ENCODE measurements around the gene EFCAB6.

EFCAB6 gene

DNA sequence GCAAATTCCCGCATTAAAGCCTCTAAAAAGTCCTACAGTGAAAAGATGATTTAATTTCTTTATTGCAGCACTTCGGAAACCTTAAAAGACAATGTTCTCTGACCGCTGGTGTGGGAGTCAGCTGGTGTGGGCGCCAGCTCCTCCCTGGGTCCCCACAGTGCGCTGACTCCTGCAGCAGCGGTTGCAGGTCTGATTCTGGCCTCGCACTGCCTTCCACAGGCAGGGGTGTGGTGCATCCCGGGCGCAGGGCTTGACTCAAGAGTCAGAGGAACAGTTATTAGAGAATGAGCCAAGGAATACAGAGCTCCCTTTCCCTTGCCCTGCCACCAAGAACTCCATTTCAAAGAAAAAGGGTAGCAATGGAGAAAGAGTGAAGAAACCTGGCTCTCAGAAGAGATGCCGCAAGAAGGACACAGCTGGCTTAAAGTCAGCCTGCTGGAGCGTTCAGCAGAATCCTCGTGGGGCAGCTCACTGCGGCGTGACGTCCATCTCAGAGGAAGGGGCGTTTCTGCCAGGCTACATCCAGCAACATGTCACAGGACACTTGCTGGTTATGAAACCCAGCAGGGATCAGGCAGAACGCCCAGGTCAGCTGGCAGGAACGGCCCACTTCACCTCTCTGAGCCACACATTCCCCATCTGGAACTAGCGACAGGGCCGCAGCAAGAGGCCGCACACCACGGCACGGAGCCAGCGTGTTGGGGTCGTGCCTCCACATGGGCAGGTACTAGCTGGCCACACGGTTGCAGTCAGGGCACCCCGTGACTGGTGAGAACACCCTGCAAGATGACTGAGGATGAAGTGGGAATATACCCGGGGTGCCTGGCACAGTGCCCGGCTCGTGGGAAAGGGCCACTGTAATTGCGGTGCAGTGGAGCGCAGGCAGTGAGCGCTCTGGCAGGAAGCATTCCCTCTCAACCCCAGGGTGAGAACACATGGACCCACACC lies 18.1 kb upstream of the EFCAB6 start:
- DNase-seq, result no peak

DNA sequence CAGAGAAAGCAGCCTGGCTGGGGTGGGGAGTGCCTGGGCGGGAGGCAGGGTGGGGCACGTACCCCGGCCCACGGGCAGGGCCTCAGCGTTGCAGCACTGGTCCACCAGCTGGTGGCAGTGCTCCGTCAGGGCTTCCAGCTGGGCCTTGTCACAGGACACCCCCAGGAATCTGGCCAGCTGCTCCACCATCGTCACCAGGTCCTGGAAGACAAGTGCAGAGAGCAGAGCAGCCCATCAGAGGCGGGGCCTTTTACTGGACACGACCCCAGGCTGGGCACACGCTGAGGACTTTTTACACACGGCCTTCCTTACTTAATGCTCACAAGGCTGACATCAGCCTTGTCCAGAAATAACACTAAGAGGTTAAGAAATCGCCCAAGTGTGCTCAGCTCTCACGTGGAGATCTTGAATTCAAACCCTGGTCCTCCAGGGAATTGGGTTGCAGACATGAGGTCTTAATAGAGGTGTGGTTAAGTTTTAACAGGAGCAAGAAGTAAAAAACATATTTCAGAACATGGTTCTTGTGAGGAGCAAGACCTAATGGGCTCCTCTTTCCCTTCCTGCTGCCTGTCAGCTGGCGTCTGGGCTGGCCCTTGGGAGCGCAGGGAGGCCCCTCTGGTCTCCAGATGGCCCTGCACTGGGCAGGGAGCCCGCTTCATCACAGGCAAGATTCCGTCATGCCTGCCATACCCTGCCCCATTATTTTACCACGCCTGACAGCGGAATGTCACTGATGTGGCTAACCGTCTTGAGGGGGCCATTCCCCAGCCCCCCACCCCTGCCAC lies 17.1 kb upstream of the EFCAB6 start:
- DNase-seq, result no peak

DNA sequence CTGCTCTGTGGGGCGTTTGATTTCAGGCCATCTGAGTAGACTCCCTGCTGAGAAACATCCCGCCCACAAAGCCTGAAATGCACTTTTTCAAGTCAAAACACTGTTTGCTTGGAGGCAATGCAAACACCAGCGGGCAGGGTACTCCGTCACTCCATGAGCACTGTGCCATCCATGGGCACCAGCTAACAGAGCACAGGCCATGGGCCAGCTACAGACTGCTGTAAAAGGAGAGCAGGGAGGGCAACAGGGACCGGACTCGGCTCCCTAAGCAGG lies 16.6 kb upstream of the EFCAB6 start:
- no peak for DNase-seq

DNA sequence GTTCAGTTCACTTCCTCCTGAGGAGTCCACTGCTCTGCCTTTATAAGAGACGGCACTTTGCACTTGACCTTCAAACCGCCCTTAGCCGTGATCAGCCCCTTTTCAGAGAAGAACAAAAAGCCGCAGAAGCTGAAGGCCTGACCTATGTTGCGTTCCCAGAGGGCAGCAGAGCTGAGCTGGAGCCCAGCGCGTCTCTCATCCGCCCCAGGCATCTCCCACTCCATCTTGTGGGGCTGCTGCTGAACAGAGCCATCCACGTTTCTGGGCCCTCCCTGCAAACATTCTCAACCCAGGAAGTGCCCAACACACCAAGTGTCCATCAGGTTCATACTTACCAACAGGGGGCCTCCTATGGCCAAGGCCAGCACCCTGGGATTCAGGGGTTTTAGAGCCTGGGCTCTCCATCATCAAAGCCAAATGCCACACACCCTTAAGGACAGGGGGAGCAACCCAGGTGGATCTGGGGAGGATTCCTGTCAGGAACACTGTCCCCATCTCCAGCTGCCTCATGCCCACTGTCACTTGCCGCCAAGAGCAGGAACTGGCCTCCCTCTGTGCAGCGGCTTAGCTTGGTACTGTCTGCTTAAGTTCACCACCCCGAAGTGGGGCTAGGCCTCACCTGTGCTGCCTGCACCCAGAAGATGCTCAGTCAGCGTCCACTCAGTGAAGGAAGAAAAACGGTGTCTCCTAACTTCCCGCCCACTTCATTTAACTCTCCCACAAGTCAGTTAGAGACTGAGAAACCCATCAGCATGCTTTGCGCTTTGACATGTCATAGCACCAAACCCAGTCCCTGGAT lies 16.0 kb upstream of the EFCAB6 start:
- DNase-seq, result no peak

DNA sequence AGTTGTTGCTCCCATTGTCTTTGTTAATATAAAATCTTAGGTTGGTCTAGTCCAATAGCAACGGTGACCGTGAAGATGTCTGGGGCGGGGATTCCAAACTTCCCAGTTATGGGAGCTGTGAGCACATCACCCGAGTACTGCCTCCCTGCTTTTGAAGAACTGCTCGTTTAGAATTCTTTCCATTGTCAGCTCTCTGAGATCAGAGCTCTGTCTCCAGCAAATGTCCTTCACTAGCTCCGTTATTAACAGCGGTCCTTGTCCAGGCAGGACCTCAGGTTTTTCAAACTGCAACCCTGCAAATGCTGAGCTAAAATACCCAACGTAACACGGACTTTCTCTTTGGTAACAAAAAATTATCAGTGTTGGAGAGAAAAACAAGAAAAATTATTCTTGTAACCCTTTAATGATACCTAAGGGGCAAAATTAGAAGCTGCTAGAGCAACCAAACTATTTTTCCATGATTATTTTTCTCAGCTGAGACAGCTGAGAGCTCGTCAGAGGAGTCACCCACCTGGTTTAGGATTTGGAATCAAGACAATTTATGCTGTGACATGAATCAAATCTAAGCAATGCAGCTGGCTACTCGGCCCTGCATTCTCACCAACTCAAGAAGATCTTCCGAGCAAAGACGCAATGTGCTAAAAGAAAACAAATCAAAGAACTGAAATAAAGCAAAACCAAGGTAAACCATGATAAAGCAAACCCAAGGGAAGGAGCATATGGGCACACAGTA lies 15.1 kb upstream of the EFCAB6 start:
- DNase-seq, result no peak

DNA sequence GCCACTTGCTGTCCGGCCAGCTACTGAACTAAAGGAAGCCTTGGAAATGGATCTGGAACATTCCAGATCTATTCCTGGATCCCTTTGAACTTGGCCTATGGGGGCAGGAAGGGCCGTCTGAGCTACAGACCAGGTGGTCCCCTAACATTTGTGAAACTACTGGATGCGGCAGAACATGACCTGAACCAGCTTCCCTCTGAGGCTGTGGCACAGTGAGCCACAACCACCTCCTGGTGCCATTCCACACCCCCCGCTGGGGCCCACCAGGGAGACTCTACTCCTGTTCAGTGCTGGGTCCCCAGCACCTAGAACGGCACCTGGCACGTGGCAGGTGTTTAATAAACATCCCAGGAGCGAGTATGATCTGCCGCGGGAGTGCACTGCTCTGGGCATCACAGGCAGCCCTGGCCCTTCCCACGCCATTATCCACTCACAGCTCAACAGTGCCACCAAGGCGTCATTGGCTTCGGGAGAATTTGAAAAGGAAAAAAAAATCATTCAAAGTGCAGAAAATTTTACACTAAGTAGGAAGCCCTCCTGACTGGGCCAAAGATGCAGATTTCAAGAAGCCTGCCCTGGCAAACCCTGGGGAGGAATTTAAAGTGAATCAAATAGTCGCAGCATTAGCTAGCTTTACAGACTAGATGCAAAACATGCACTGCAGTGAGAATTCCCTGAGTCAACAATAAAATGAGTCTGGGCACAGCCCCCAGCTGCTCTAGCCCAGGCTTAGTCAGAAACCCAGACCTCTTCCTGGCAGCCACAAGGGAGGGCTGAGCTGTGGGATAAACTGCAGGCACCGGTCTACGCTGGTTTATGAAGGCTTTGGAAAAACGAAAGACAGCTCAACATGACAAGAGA lies 14.3 kb upstream of the EFCAB6 start:
- no peak for DNase-seq

DNA sequence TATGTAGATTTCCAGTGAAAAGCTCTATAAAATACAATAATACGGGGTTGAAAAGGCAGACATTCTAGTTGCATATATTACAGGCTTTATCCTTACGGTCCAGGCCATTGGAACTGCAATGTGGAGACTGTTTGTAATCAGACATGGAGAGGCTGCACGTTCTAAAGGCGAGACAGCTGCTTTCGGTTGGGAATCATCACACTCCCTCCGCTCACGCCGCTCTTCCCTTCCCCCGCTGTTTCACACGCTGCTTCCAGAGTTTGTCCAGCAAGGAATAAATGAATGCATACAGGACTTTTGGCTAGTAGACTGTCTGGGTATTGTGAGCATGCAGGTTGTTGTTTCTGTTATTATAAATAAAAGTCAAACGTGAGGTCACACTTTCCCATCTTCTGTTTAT lies 13.5 kb upstream of the EFCAB6 start:
- no peak for DNase-seq

DNA sequence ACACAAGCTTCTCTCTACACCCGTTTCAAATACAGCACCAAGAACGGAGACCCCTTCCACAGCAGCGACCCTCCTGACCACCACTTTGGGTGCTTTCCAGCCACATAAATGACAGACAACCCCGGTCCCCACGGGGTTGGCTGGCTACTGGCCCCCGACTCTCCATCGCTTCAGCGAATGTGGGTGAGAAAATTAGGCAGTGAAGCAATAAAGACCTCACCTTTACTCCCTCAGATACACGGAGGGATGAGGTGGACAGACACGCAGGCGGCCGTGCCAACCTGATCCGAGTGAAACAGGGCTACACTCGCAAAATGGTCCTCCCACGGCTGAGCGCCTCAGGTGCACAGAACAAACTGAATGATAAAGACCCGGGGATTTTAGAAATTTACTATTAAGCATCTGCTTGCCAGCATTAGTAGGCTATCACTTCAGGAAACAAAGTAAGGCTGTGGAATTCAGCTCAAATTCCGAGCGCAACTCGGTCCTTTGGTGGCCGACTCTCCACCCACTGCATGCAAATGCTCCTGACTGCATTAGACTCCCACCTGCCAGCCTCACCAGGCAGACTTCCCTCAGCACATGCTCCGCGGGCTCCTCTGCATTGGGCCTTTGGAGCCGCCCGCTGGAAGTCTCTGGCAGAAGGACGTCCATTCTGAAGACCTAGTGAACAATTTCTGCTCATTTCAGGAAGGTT lies 12.8 kb upstream of the EFCAB6 start:
- DNase-seq, result no peak

DNA sequence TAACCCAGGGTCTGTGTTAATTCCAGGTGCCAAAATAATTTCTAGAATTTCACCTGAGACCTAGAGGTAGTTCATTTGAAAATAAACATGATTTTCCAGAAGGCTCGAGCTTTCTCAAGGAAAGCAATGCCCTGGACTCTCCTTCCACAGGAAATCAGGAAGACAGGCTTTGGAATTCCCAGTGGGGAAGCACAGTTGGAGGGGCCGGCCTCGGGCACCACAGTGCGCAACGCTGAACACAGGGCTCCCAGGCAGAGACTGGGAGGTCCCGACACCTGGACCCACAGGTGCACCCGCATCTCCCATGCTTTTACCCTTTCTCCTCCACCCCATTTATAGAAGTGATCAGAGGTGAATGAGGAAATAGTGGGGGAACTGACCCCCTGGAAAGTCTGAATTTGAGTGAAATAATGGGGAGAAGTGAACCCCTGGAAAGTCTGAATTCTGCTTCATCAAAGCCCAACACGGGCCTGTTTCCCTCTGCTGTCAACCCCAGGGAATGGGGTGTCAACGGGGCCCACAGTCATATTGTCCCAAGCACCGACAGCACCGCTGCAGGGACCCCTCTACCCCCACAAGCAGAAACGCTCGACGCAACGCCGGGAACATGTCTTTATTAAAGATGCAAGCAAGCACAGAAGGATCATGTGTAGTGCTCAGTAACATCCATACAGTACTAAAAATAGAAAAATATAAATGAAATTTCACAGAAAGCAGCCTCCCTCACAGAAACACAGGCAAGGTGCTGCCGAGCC lies 12.0 kb upstream of the EFCAB6 start:
- DNase-seq, result no peak

DNA sequence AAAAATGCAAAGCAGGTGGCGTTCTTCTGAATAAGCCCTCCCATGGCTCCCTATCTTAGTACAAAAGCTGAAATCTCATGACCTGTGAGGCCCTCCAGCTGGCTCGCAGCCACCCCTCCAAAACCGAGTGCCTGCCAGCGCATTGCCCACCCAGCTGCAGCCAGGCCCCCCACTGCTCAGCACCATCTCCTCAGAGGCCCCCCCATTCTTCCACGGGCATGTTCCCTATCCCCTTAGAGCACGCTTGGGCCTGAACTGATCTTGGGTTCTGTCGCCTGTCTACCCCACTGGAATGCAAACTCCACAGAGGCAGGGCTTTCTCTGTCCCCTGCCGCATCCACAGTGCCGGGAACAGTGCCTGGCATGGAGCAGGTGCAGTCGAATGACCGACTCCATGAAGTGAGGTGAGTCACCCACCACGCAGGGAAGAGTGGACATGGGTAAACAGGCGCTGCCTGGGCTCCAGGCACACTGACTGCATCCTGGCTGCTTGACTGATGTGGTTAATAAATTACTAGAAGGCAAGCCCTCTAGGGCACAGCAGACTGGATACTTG lies 11.3 kb upstream of the EFCAB6 start:
- DNase-seq, result peak; percentile 10

DNA sequence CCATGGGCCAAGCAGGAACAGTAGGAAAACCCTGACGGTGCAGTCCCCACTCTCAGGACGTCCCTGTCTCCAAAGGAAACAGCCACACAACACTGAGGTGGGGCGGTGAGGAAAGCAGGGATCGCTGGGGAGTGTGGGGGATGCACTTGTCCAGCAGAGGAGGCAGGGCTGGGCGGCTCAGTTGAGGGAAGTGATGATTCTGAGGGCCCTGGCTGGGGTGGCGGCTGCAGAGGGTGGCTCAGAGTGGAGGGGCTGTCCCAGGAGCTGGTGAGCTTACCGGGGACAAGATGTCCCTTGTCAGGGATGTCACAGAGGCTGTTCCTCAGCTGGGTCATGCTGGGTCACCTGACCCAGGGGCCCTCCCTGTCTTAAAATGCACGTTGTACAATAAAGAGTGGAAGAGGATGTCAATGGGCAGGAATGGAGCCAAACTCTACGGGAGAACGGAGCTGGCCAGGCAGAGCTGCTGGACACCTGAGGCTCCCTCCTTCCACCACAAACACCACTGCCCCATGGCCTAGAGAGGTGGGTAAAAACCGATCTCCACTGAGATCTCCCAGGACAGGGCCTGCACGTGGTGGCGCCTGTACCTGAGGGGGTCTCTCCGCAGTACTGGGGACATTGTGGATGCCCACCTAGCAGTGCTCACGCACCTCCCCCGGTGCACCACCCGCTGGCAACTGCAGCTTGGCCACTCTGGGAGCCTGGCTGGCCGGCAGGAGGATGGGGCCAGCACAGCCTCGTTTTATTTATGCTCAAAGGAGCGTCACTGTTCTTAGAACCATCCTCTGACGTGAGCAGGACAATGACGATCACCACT lies 9.7 kb upstream of the EFCAB6 start:
- no peak for DNase-seq

DNA sequence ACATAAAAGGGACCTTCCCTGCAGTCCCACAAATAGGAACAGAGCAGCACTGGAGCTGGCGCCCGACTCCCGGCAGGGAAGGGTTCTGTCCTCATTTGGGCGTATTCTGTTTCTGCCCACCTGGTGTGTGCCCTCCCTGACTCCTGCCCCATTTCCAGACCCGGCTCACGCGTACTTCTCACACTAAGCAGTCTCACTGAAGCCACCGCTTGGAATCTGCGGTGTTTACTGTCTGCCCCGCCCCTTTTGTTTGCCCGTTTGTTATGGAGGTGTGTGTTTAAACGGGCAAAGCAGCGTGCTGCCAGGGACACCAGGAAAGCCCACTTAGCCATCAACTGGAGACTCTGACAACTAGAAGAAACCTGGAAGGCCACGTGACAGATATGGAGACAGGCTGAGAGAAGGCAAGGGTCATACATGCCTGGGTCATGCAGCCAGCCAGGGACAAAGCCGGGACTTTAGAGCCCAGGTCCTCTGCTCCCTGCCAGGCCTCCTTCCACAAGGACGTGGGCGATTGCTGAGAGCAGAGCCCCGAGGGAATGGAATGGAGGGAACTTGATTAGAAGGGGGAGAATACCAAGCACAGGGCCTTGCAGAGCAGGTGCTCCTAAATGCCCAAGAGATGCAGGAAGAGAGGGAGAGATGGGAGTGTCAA lies 8.7 kb upstream of the EFCAB6 start:
- peak; percentile 30 for DNase-seq

DNA sequence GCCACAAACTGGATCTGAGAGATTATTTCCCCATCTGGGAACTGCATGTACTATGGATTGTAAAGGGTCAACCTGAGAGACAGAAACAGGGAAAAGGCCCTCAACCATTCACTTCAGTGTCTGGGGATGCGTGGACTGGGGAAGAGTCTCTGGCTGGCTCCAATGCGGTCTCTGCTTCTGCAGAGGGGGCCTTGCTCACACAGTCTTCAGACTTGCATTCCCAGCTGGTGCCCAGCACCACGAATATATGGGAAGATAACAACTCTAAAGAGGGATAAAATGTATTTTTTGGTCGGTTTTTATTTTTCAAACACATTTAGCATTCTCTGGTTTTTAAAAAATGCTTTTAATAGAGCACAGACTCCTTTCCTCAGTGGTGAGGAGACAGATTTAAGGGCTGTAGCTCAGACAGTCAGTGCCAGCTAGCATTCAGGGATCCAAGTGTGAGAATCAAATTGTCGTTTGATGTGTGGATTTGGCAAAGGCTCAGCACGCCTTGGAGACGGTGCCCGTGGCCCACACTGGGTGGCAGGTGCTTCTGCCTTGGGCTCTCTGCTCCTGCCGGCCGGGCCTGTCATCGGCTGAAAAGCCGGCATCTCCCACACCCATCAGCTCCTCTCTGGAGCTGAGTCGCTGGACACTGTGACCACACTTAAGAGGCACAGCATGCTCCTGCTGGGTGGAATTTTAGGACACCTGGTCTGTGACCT lies 8.0 kb upstream of the EFCAB6 start:
- DNase-seq, result no peak

DNA sequence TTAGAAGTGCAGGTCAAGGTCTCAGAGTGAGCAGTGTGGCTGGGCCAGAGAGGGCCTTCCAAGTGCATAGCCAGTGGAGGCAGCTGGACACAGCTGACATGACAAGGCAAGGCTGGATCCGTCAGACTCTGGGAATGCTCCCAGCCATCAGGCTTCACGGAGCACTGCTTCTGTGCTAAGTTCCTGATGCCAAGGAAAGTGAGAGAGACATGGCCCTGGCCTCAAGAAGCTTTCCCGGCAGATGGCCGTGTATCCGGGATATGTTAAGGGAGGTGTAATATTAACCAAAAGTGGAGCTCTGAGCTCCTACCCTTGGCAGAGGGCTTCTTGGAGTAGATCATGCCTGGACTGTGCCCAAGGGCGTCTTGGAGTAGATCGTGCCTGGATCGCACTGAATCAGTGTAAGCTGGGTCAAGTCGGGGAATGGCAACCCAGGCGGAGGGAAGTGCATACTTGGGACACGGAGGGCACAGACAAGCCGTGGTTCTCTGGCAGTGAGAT lies 7.4 kb upstream of the EFCAB6 start:
- DNase-seq, result no peak

DNA sequence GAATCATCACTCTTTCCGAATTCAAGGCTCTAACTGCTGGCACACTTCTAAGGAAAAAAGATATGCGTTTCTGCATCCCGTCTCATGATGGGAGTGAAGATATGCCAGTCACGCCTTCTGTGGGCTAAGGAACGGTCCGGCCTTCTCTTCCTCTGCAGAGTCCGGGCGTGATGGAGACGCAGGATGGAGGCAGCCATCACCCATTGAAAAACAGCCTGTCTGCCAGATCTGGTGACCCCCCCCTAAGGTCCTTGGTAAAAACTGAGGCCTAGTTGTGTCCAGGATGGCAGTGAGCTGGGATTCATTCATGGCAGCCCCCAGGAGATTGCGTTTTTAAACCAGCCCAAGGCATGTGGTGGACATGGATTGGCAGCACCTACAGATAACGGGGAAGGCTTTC lies 6.9 kb upstream of the EFCAB6 start:
- DNase-seq, result no peak

DNA sequence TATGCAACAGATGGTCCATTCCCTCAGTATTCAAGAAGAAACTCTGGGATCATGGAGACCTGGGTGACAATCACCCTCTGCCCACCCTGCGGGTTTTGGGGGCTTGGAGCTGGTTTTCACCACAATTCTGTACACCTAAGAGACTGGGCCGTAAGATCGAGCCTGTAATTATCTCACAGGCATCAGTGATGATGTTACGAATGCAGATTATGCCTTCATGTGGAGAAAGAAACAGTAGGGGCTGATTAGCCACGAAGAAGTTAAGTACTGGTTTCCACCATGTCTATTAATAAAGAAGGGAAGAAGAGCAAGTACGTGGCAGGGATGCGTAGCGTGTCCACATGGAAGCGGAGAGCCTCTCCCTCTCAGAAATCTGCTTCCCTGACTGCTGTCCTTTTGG lies 5.3 kb upstream of the EFCAB6 start:
- no peak for DNase-seq

DNA sequence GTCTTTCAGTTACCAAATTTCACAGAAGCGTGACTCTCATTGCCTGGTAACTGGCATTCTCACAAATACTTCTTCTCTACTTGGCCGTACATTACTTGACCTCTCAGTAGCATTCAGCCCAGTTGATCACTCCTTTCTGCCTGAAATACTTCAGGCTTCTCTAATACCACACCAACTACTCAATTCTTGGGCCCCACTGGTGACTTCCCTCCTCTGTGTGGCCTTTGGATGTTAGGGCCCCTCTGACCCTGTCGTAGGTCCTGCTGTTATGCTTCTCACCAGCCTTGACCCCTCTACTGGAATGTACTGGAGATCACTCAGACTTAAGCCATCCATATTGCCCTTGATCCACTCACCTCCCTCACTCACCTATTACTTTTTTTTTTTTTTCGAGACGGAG lies 2.2 kb upstream of the EFCAB6 start:
- no peak for DNase-seq

DNA sequence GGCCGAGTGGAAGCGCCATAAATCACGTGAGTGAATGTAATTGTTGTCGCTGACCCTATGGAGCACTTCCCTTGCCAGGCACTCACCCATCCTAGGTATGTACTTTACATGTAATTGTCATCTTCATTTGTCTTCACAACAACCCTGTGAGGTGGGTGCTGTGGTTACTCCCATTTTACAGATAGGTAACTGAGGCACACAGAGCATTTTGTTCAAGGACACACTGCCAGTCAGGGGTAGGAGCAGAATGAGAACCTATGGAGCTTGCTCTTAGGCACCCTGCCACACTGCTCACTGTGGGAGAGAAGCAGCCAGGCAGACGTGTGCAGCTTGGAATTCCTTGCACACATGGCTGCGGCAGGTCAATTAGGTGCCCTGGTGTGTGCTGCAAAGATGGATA lies 785 bp upstream of the EFCAB6 start:
- no peak for DNase-seq

Measured in NCI-H2029 treated with DMSO at 0.1 percent for 48 hours (cell line).